NCI-H510A treated with DMSO at 0.1 percent for 48 hours (cell line): ENCODE measurements around the gene PIMREG.

Experiments
- DNase-seq: peaks from one replicate; lab custom pipeline; 2025; lab: John Stamatoyannopoulos, UW

The PIMREG gene

DNA sequence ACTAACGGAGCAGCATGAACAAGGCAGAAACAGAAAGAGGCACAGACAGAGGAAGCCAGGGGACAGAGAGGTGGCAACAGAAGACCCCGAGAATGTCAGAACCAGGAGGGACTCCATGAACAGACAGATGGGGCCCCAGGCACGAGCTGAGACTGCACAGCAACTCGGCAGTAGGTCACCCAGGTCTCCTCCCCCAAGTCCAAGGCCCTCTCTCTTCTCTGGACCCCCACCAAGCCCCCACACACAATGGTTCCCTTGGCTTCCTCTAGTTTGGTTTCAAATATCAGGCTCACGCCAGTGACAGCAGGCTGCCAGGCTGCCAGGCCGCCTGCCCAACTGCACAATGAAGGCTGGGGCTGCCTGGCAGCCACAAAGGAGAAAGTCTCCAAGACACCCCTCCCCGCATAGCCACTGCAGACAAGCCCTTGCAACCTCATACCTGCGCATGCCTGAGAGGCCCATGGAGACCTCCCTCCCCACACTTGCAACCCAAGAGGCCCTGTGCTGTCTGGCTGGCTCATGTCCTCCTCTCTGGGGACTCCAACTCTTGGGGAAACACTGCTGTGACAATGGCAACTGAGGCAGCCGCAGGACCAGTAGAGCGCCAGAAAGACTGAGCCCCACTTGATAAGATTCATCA, 54.8 kb downstream of the PIMREG start:
- DNase-seq, result no peak
